Measurements from ENCODE around the gene UBE2Q1. TPM values are rescaled to one million over a fixed set of nuclear protein-coding genes. Genes with fewer than 3 reads are reported as not detected.
"Not testable (repeated sequence)": the region's sequence is repeated elsewhere in the genome, so short reads cannot be mapped to it uniquely, and the experiment has no call there.

The UBE2Q1 gene
- total and polyA plus RNA-seq, 2 donors = 33.0 to 49.4 TPM

- H3K4me3 ChIP-seq (ENCODE audit: low read length in 2 of 2); H3K4me1 ChIP-seq (ENCODE audit: control insufficient read depth in 2 of 2, insufficient read depth in 2 of 2, low read length in 2 of 2); H3K36me3 ChIP-seq (ENCODE audit: control insufficient read depth in 2 of 2, insufficient read depth in 2 of 2, low read length in 1 of 2); DNase-seq (ENCODE audit: low read depth in 6 of 9, low spot score in 9 of 9); H3K9me3 ChIP-seq (ENCODE audit: control insufficient read depth in 2 of 2, insufficient read depth in 1 of 2, low read length in 1 of 2); H3K27me3 ChIP-seq (ENCODE audit: control insufficient read depth in 2 of 2, insufficient read depth in 1 of 2, low read length in 1 of 2); H3K27ac ChIP-seq (ENCODE audit: low read depth in 1 of 2, low read length in 1 of 2): not testable (repeated sequence)
- WGBS = 98% methylated on average over 13 of the region's 13 CpGs
Observed at GRCh38 chr1:154531950-154532349, 26.5 kb downstream of the UBE2Q1 start.

- WGBS = 98% methylated on average over 6 of the region's 6 CpGs
- H3K27me3 ChIP-seq (ENCODE audit: control insufficient read depth in 2 of 2, insufficient read depth in 1 of 2, low read length in 1 of 2) = no peaks in the 10 kb centered on the region
- H3K4me3 ChIP-seq (ENCODE audit: low read length in 2 of 2) = no peak overlapping the region
- H3K4me1 ChIP-seq (ENCODE audit: control insufficient read depth in 2 of 2, insufficient read depth in 2 of 2, low read length in 2 of 2) = no peaks in the 10 kb centered on the region
- H3K27ac ChIP-seq (ENCODE audit: low read depth in 1 of 2, low read length in 1 of 2) = no peak overlapping the region
- no peaks in the 10 kb centered on the region for H3K9me3 ChIP-seq (ENCODE audit: control insufficient read depth in 2 of 2, insufficient read depth in 1 of 2, low read length in 1 of 2)
- H3K36me3 ChIP-seq (ENCODE audit: control insufficient read depth in 2 of 2, insufficient read depth in 2 of 2, low read length in 1 of 2) = no peaks in the 10 kb centered on the region
- DNase-seq (ENCODE audit: low read depth in 6 of 9, low spot score in 9 of 9) = no peak
Observed at GRCh38 chr1:154529308-154529707, 29.2 kb downstream of the UBE2Q1 start.

- no peaks in the 10 kb centered on the region for H3K36me3 ChIP-seq (ENCODE audit: control insufficient read depth in 2 of 2, insufficient read depth in 2 of 2, low read length in 1 of 2)
- no peak overlapping the region for H3K27ac ChIP-seq (ENCODE audit: low read depth in 1 of 2, low read length in 1 of 2)
- H3K4me3 ChIP-seq (ENCODE audit: low read length in 2 of 2) = no peak overlapping the region
- H3K4me1 ChIP-seq (ENCODE audit: control insufficient read depth in 2 of 2, insufficient read depth in 2 of 2, low read length in 2 of 2) = no peaks in the 10 kb centered on the region
- no peaks in the 10 kb centered on the region for H3K9me3 ChIP-seq (ENCODE audit: control insufficient read depth in 2 of 2, insufficient read depth in 1 of 2, low read length in 1 of 2)
- WGBS = 89% methylated on average over 6 of the region's 6 CpGs
- no peak for DNase-seq (ENCODE audit: low read depth in 6 of 9, low spot score in 9 of 9)
- H3K27me3 ChIP-seq (ENCODE audit: control insufficient read depth in 2 of 2, insufficient read depth in 1 of 2, low read length in 1 of 2) = no peaks in the 10 kb centered on the region
Observed at GRCh38 chr1:154527192-154527591, 31.3 kb downstream of the UBE2Q1 start.

GRCh38 chr1:154524881-154525280 lies 33.6 kb downstream of the UBE2Q1 start:
- no peaks in the 10 kb centered on the region for H3K27me3 ChIP-seq (ENCODE audit: control insufficient read depth in 2 of 2, insufficient read depth in 1 of 2, low read length in 1 of 2)
- H3K4me3 ChIP-seq (ENCODE audit: low read length in 2 of 2) = no peak overlapping the region
- no peaks in the 10 kb centered on the region for H3K36me3 ChIP-seq (ENCODE audit: control insufficient read depth in 2 of 2, insufficient read depth in 2 of 2, low read length in 1 of 2)
- no peak overlapping the region for H3K27ac ChIP-seq (ENCODE audit: low read depth in 1 of 2, low read length in 1 of 2)
- H3K4me1 ChIP-seq (ENCODE audit: control insufficient read depth in 2 of 2, insufficient read depth in 2 of 2, low read length in 2 of 2) = peaks cover 0 to 1% of the 10 kb centered on the region in 2 donors
- DNase-seq (ENCODE audit: low read depth in 6 of 9, low spot score in 9 of 9) = no peak
- H3K9me3 ChIP-seq (ENCODE audit: control insufficient read depth in 2 of 2, insufficient read depth in 1 of 2, low read length in 1 of 2) = no peaks in the 10 kb centered on the region

GRCh38 chr1:154521695-154522094 lies 36.8 kb downstream of the UBE2Q1 start:
- no peaks in the 10 kb centered on the region for H3K36me3 ChIP-seq (ENCODE audit: control insufficient read depth in 2 of 2, insufficient read depth in 2 of 2, low read length in 1 of 2)
- no peak overlapping the region for H3K4me3 ChIP-seq (ENCODE audit: low read length in 2 of 2)
- H3K27ac ChIP-seq (ENCODE audit: low read depth in 1 of 2, low read length in 1 of 2) = no peak overlapping the region
- H3K27me3 ChIP-seq (ENCODE audit: control insufficient read depth in 2 of 2, insufficient read depth in 1 of 2, low read length in 1 of 2) = peaks cover 0 to 3% of the 10 kb centered on the region in 2 donors
- WGBS = 88% methylated on average over 3 of the region's 3 CpGs
- peaks cover 0 to 2% of the 10 kb centered on the region in 2 donors for H3K4me1 ChIP-seq (ENCODE audit: control insufficient read depth in 2 of 2, insufficient read depth in 2 of 2, low read length in 2 of 2)
- DNase-seq (ENCODE audit: low read depth in 6 of 9, low spot score in 9 of 9) = no peak
- no peaks in the 10 kb centered on the region for H3K9me3 ChIP-seq (ENCODE audit: control insufficient read depth in 2 of 2, insufficient read depth in 1 of 2, low read length in 1 of 2)

GRCh38 chr1:154520333-154520732 lies 38.1 kb downstream of the UBE2Q1 start:
- Histone ChIP-seq H3K27ac (ENCODE audit: low read depth in 1 of 2, low read length in 1 of 2) (no peak overlapping the region), H3K4me3 (ENCODE audit: low read length in 2 of 2) (no peak overlapping the region), H3K4me1 (ENCODE audit: control insufficient read depth in 2 of 2, insufficient read depth in 2 of 2, low read length in 2 of 2) (peaks cover 0 to 2% of the 10 kb centered on the region in 2 donors), H3K27me3 (ENCODE audit: control insufficient read depth in 2 of 2, insufficient read depth in 1 of 2, low read length in 1 of 2) (peaks cover 0 to 3% of the 10 kb centered on the region in 2 donors), H3K9me3 (ENCODE audit: control insufficient read depth in 2 of 2, insufficient read depth in 1 of 2, low read length in 1 of 2) (no peaks in the 10 kb centered on the region), H3K36me3 (ENCODE audit: control insufficient read depth in 2 of 2, insufficient read depth in 2 of 2, low read length in 1 of 2) (no peaks in the 10 kb centered on the region)
- 86% methylated on average over 3 of the region's 3 CpGs for WGBS
- no peak for DNase-seq (ENCODE audit: low read depth in 6 of 9, low spot score in 9 of 9)

- Histone ChIP-seq H3K27me3 (ENCODE audit: control insufficient read depth in 2 of 2, insufficient read depth in 1 of 2, low read length in 1 of 2) (peaks cover 0 to 3% of the 10 kb centered on the region in 2 donors), H3K36me3 (ENCODE audit: control insufficient read depth in 2 of 2, insufficient read depth in 2 of 2, low read length in 1 of 2) (no peaks in the 10 kb centered on the region), H3K27ac (ENCODE audit: low read depth in 1 of 2, low read length in 1 of 2) (no peak overlapping the region), H3K9me3 (ENCODE audit: control insufficient read depth in 2 of 2, insufficient read depth in 1 of 2, low read length in 1 of 2) (no peaks in the 10 kb centered on the region), H3K4me3 (ENCODE audit: low read length in 2 of 2) (no peak overlapping the region), H3K4me1 (ENCODE audit: control insufficient read depth in 2 of 2, insufficient read depth in 2 of 2, low read length in 2 of 2) (peaks cover 0 to 2% of the 10 kb centered on the region in 2 donors)
- DNase-seq (ENCODE audit: low read depth in 6 of 9, low spot score in 9 of 9) = no peak
- 86% methylated on average over 9 of the region's 9 CpGs for WGBS
Observed at GRCh38 chr1:154519591-154519991, 38.9 kb downstream of the UBE2Q1 start.

GRCh38 chr1:154517661-154518060 lies 40.8 kb downstream of the UBE2Q1 start:
- H3K27me3 ChIP-seq (ENCODE audit: control insufficient read depth in 2 of 2, insufficient read depth in 1 of 2, low read length in 1 of 2) = peaks cover 0 to 5% of the 10 kb centered on the region in 2 donors
- H3K27ac ChIP-seq (ENCODE audit: low read depth in 1 of 2, low read length in 1 of 2) = no peak overlapping the region
- no peaks in the 10 kb centered on the region for H3K36me3 ChIP-seq (ENCODE audit: control insufficient read depth in 2 of 2, insufficient read depth in 2 of 2, low read length in 1 of 2)
- no peaks in the 10 kb centered on the region for H3K9me3 ChIP-seq (ENCODE audit: control insufficient read depth in 2 of 2, insufficient read depth in 1 of 2, low read length in 1 of 2)
- peaks cover 0 to 2% of the 10 kb centered on the region in 2 donors for H3K4me1 ChIP-seq (ENCODE audit: control insufficient read depth in 2 of 2, insufficient read depth in 2 of 2, low read length in 2 of 2)
- DNase-seq (ENCODE audit: low read depth in 6 of 9, low spot score in 9 of 9) = no peak
- WGBS = 98% methylated on average over 11 of the region's 11 CpGs
- H3K4me3 ChIP-seq (ENCODE audit: low read length in 2 of 2) = no peak overlapping the region

- H3K36me3 ChIP-seq (ENCODE audit: control insufficient read depth in 2 of 2, insufficient read depth in 2 of 2, low read length in 1 of 2) = no peaks in the 10 kb centered on the region
- DNase-seq (ENCODE audit: low read depth in 6 of 9, low spot score in 9 of 9) = no peak
- no peak overlapping the region for H3K27ac ChIP-seq (ENCODE audit: low read depth in 1 of 2, low read length in 1 of 2)
- 96% methylated on average over 7 of the region's 7 CpGs for WGBS
- no peaks in the 10 kb centered on the region for H3K9me3 ChIP-seq (ENCODE audit: control insufficient read depth in 2 of 2, insufficient read depth in 1 of 2, low read length in 1 of 2)
- H3K4me3 ChIP-seq (ENCODE audit: low read length in 2 of 2) = no peak overlapping the region
- H3K27me3 ChIP-seq (ENCODE audit: control insufficient read depth in 2 of 2, insufficient read depth in 1 of 2, low read length in 1 of 2) = peaks cover 3 to 10% of the 10 kb centered on the region in 2 donors
- no peaks in the 10 kb centered on the region for H3K4me1 ChIP-seq (ENCODE audit: control insufficient read depth in 2 of 2, insufficient read depth in 2 of 2, low read length in 2 of 2)
Observed at GRCh38 chr1:154514066-154514553, 44.4 kb downstream of the UBE2Q1 start.

- H3K4me3 ChIP-seq (ENCODE audit: low read length in 2 of 2) = no peak overlapping the region
- H3K36me3 ChIP-seq (ENCODE audit: control insufficient read depth in 2 of 2, insufficient read depth in 2 of 2, low read length in 1 of 2) = no peaks in the 10 kb centered on the region
- H3K9me3 ChIP-seq (ENCODE audit: control insufficient read depth in 2 of 2, insufficient read depth in 1 of 2, low read length in 1 of 2) = no peaks in the 10 kb centered on the region
- no peak overlapping the region for H3K27ac ChIP-seq (ENCODE audit: low read depth in 1 of 2, low read length in 1 of 2)
- WGBS = 96% methylated on average over 3 of the region's 3 CpGs
- no peaks in the 10 kb centered on the region for H3K4me1 ChIP-seq (ENCODE audit: control insufficient read depth in 2 of 2, insufficient read depth in 2 of 2, low read length in 2 of 2)
- H3K27me3 ChIP-seq (ENCODE audit: control insufficient read depth in 2 of 2, insufficient read depth in 1 of 2, low read length in 1 of 2) = peaks cover 3 to 12% of the 10 kb centered on the region in 2 donors
- no peak for DNase-seq (ENCODE audit: low read depth in 6 of 9, low spot score in 9 of 9)
Observed at GRCh38 chr1:154512760-154513159, 45.7 kb downstream of the UBE2Q1 start.
